GM13976 (cell line): ENCODE data around the gene ATP1A2.

Experiments used
- DNase-seq: peaks from one replicate; pipeline ENCODE4 v3.0.0; 2012; ENCODE audit warnings: low spot score
- CTCF ChIP-seq: IDR thresholded peaks from 2 replicates; pipeline ENCODE4 v1.5.1; 2012; ENCODE audit warnings: borderline replicate concordance, mild to moderate bottlenecking; ENCODE audit not compliant: insufficient read depth; ENCODE audit errors: extremely low read depth, missing control alignments, control extremely low read depth
- in situ Hi-C: fragments of 300-500 bp; cut with MboI; formaldehyde crosslinking; loops from one replicate; pipeline ENCODE4 v1.12.0; 2022; ENCODE audit warnings: low sequenced_read_pairs, mixed read lengths, inconsistent platforms; ENCODE audit not compliant: unreplicated experiment

The ATP1A2 gene

GRCh38 chr1:160117300-160117699 is 1.7 kb downstream of the ATP1A2 start:
- TF ChIP-seq CTCF = no peak
- in situ Hi-C loops = no loop called here
- DNase-seq = no peak

GRCh38 chr1:160117709-160118183 is 2.2 kb downstream of the ATP1A2 start:
- DNase-seq = no peak
- TF ChIP-seq CTCF = no peak
- in situ Hi-C loops = no loop called here

- no peak for TF ChIP-seq CTCF
- in situ Hi-C loops = no loop called here
These were observed 3.4 kb downstream of the ATP1A2 start for GRCh38 chr1:160118928-160119327.

GRCh38 chr1:160120797-160121196 is 5.2 kb downstream of the ATP1A2 start:
- no peak for TF ChIP-seq CTCF
- in situ Hi-C loops = no loop called here
- no peak for DNase-seq

More at GRCh38 chr1:160118928-160119327, 3.4 kb downstream of the ATP1A2 start:
- DNase-seq = no peak

GRCh38 chr1:160121388-160121787 is 5.8 kb downstream of the ATP1A2 start:
- no peak for DNase-seq
- in situ Hi-C loops = no loop called here
- TF ChIP-seq CTCF = no peak

GRCh38 chr1:160122978-160123495 is 7.5 kb downstream of the ATP1A2 start:
- TF ChIP-seq CTCF = no peak
- in situ Hi-C loops = no loop called here
- DNase-seq = no peak
